NCI-H2107 (cell line): ENCODE results near the gene KLC4.
"Not testable (repeated sequence)": the region's sequence is repeated elsewhere in the genome, so short reads cannot be mapped to it uniquely, and the experiment has no call there.

Experiments
- DNase-seq: peaks from one replicate; lab custom pipeline; 2025; lab: John Stamatoyannopoulos, UW

KLC4 gene

DNA sequence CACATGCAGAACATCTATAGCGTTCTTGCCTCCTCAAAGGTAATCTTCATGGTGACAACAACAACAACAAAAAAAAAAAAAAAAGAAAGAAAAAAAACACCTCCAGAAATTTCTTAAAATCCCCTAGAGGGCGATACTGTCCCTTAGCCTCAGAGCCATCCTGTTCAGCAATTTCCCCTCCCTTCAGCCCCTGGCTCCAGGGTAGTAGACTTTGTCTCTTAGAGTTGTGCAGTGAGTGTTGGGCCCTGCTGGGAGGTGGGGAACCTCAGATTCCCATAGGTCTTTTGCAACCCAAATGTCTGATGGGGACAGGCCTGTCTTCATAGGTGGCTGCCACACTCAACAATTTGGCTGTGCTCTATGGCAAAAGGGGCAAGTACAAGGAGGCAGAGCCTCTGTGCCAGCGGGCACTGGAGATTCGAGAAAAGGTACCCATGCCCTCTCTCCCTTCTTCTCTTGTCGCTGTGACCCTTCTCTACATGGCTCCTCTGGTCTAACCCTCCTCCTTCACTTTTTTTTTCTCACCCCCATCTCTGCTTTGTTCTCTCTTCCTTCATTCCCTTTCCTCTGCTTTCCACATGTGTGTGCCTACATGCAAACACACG lies 10.7 kb downstream of the KLC4 start:
- no peak for DNase-seq

DNA sequence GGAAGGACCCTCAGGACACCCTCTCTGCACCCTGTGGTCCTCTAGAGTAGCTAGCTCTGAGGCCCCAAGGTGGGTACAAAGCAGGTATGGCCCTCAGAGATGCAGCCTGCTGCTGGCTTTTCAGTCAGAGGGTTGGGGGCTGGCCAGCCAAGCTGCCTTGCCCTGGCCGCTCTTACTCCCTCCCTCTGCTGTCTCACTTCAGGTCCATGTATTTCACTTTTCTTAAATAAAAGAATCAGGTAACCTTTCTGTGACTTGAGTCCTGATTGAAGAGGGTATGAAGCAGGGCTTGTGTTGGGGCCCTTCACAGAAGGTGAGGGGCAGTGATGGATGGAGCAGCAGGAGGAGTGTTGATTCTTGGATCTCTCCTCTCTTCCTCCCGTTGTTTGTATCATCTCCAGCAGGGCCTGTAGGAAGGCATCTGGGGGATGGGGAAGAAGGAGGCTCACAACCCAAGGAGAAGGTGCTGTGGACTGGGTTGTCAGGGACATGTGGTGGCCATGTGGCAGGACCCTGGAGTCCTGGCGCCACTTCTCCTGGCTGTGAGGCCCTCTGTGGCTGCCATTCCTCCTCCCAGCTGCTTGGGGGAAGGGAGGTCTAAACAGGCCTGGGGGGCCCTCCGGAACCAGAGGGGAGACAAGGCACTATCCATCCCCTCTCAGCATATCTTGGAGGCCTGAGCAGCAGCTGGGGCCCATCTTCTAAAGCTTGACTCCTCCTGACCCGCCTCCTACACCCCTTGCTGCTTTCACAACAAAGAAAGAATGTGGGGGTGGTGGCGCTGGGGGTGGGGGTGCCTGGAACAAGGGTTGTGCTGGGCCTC lies 15.6 kb downstream of the KLC4 start:
- no peak for DNase-seq

DNA sequence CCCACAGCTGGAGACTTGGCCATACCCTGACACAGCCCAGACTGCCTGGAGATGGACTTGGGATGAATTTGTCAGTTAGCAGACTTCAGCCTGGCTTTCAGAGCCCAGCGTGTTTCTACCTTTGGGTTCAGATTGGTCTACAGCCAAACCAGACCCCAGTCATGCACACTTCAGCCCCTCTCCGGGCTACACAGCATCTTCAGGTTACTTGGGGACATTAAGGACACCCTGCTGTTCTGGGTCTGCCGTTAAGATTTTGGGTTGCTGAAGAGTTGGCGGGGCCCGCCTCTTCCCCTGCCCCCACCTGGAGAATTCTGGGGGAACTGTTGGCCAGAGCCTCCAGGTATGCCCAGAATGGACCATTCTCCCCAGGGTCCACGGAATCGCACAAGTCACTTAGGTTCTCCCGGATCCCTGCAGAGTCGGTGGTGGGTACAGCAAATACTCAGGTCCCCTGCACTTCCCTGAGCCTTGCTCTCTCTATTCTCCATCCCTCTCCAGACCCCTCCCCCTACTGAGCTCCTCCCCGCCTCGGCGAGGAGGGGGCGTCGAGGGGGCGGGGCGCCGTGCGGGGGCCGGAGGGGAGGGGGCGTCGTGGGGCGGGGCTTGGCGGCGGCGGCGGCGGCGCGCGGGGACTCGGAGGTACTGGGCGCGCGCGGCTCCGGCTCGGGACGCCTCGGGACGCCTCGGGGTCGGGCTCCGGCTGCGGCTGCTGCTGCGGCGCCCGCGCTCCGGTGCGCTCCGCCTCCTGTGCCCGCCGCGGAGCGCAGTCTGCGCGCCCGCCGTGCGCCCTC lies 16.4 kb downstream of the KLC4 start, which contains the start of gene PTK7:
Gene PTK7, plus strand, starts transcription at position 645 of the 794 bp plus-strand sequence. CDS start 175 bp downstream, outside the sequence.
- peak; percentile 35 for DNase-seq

DNA sequence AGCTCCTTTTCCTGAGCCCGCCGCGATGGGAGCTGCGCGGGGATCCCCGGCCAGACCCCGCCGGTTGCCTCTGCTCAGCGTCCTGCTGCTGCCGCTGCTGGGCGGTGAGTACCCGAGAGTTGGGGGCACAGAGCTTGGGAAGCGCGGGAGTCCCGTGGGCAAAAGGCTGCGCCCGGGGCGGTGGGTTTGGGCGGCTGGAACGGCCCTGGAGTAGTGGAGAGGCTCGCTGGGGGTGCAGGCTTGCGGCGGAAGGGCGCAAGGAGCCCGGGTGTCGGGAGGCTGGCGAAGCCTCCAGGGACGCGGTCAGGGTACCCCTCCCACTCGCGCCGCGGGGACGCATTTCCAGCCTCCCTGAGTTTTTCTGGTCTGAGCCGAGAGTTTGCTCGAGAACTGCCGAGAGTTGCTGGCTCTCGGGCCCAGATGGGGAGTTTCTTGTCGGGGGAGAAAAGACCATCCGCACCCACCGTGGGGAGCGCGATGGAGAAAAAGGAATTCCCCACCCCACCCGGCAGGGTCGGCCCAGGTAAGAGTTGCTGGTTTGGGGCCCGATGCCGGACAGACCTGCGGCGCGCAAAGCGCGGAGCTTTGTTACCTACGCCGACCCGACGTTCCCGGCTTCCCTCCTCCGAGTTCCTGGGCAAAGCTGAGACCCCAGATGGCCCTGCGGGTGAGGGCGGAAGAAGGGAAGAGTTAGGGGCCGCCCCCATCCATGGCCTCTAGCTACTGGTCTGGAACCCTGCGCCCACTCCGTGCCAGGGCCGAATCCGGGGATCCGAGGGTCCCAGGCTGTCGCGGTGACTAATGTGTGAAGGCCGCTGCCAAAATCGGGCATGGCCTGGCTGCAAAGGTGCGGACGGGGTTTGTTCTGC lies 17.3 kb downstream of the KLC4 start:
- no peak for DNase-seq

DNA sequence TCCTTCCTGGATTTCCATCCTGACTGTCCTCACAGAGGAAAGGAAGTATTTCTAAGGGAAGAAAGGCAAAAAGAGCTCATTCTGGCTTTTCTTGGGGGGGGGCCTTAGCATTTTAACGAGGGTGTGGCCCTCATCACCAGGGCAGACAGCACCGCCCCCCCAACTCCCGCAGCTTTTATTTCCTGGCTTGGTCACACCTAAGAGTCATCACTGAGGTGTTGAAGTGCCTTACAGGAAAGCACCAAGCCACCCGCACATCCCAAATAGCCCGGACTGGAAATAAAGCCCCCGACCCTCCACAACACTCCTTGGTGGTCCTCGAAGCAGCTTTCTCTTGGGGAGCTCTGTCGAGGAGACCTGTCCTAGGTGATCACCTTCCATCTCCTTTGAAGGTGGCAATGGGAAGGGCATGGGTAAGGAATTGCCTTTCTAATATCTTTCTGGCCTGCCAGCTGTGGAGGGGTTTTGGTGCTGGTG lies 17.9 kb downstream of the KLC4 start:
- no peak for DNase-seq

DNA sequence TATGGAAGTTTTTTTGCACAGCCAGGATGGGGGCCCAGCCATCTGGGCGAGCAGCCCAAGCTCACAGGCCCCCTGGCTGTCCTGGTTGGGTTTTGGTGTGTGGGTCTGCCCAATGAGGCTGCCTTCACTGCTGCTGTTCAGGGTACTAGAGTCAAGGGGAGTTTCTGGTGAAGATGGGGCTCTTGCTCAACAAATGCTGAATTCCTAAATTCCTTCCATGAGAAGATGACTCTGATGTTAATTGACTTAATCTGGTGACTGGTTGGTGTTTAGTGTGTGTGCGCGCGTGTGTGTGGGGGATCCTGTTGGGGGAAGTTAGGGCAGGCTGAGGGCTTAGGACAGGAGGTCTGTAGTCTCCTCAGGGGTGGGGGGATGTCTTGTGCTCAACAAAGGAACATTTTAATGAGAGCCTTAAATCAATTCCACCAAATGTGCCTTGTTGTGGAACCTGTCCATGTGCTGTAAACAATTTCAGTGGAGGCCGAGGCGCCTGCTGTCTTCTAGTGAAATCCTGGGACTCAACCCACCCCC lies 18.6 kb downstream of the KLC4 start:
- no peak for DNase-seq

DNA sequence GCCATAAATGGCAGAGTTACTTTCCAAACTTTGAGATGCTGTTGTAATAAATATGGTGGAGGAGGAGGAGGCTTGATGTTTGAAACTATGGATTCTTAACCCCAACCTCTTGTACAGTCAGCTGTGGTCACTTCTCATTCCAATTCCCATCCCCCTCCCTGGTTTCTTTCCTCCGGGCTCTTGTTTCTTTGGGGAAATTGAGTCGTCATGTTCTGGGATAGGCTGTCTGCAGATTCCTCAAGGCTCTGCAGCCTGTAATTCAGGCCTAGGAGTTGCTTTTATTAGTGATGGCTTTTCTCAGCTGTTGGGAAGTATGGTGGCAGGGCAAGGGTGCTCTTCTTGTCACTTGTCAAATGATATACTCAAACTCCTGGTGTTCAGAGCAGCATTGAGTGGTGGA lies 19.3 kb downstream of the KLC4 start:
- DNase-seq = no peak

DNA sequence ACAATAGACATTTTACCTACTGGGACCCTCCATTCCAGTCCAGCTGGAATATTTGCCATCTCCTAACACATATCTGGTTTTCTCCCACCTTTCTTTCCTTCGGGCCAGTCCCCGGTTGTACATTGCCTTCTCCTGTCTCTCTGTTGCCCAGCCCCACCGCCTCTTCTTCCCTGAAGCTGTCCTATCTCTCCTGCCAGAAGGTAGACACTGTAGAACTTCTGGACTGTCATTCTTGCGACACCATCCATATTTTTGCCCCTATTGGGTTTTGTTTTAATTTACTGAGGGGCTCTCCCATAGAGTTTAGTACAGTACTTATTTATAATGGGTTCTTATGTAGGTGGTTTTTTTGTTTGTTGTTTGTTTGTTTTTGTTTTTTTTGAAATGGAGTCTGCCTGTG lies 21.6 kb downstream of the KLC4 start:
- no peak for DNase-seq

DNA sequence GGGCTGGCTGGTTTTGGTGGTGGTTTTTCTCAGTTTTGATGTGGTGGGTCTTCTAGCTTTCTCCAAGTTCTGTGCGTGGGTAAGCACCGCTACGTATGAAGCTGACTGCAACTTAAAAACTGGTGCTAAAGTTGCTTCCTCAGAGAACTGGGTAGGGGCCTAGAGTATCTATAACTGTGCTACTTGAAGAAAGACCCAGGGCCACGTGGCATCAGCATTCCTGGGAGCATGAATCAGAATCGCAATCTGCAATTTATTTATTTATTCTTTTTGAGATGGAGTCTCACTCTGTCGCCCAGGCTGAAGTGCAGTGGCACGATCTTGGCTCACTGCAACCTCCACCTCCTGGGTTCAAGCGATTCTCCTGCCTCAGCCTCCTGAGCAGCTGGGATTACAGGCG lies 22.5 kb downstream of the KLC4 start:
- not testable (repeated sequence) for DNase-seq

DNA sequence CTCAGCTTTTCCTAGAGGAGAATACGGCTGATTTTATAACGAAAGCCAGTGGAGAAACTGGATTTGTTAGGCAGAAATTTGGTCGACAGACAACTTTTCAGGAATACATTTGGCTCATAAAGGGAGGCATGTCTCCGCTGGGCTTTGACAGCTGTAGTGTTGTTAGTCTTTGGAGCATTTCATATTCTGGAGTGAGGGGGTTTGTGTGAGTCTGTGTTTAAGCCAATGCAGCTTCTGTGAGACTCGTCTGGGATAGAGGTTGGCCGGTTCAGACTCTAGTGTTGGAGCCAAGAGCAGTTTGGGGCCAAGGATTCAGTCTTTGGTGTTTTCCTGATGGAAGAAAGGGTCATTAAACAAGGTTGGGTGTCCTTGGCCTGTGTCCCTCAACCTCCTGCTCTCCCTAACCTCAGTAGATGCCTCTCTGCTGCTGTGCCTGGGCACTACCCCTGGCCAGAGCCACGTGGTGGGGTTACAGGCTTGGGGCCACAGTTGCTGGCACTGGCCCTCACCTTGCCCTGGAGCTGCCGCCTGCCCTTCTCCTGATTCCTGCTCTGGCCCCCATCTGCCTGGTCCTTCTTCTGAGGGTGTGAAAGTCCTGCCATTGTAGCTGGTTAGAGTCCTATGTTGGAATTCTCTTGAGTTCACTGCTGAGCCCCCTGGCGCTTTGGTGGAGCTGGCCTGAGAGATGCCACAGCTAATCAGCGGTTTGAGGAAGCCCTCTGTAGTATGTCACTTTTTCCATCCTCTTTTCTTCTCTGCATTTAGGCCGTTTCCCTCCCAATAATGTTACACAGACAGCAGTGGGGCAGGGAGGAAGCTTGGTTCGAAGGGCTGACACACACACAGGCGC lies 23.6 kb downstream of the KLC4 start:
- DNase-seq = no peak

DNA sequence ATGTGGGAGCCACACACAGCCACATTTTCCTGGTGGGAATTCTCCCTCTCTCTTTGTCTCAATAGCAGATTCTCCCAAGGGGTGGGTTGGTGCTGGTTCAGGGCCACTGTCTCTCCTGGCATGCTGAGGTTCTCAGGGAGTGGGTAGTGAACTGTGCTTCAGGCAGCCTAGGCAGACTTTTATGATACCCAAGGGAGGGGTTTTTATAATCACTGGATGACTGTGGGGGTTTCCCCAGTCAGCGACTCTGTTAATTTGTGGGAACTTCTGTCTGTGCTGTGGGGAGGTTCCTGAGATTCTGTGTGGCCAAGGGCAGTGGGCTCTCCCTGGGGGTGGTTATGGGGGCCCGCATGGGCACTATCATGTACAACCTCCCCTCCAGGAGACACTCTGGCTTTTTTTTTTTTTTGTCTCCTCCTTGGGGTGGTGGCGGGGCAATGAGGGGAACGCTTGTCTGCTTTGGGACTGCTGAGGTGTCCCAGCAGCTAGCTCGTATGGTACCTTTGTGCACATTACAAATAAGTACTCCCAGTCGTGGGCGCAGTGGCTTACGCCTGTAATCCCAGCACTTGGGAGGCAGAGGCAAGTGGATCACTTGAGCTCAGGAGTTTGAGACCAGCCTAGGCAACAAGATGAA lies 26.7 kb downstream of the KLC4 start:
- no peak for DNase-seq

DNA sequence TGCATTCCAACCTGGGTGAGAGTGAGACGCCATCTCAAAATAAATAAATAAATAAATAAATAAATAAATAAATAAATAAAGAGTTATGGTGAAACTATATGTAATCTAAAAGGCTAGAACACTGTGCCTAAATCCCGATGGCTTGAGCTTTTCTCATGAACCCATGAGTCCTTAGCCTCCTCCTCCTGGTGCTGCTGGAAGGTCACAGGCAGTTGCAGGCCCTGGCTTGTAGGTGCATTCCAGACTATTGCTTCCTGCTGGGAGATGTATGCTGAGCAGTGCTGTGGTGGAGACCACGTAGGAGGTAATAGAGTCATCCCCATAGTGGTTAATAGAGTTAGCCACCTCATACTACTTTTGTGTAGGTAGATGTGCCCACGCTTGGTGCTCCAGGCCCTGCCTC lies 29.2 kb downstream of the KLC4 start:
- DNase-seq = no peak

DNA sequence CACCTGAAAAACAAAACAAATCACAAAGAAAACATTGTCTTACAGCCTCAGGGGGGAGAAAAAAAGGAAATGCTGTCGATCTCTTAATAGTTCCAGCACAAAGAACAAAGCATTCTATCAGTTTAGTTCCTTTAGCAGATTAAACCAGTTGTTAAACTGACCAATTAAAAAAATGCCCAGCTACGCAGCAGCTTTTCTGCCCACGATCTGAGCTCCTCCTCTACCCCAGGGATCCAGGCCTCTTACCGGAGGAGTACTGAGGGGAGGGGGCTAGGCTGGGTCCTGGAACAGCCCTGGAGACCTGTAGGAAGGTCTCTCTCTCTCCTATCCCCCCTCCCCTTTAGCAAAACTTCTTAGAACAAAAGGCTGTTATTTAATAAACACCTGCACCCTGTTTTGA lies 30.0 kb downstream of the KLC4 start:
- DNase-seq = no peak

DNA sequence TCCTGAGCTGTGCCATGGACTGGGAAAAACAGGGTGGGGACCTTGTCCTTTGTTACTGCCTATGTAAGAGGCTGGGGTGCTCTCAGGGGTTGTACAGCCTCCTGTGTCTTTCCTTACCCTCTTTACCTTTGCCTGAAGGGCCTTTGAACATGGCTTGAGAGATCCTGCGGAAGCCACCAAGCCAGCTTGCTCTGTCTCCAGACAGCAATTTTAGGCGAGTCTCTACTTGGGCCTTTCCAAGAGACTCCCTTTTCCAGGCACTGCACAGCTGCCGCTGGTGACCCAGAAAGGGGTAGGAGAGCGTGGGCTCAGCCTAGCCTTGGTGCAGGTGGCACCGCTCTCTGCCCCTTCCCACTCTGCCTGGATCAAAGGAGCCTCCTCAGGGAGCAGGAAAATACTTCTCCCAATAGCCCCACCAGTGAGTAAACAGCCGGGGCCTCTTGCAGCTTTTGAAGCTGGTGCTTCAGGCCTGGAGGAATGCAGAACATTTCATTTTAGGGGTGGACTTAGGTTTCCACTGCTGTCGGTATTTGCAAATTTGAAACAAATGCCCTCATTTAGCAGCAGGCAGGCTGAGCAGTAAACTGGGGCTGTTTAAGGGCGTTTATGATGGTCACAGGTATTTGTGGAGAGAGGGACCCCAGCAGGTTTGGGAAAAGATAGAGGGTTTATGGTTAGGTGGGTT lies 30.6 kb downstream of the KLC4 start:
- no peak for DNase-seq

DNA sequence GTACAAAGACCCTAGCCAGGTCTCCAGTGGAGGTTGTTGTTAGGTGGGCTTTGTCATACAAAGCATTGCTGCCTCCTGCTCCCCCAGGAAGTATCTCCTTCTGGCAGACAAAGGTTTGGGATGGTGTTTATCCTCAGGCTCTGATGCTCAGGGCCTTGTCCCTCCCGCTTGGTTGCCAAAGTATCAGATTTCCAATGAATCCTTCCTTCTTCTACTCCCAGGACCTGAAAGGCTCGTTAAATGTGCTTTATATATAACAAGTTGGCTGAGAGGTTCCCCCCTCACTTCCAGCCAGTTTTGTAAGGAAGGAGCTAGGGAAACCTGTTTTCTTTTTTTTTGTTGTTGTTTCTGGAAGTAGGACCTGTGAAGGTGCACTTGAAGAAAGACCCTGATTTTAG lies 31.1 kb downstream of the KLC4 start:
- no peak for DNase-seq

DNA sequence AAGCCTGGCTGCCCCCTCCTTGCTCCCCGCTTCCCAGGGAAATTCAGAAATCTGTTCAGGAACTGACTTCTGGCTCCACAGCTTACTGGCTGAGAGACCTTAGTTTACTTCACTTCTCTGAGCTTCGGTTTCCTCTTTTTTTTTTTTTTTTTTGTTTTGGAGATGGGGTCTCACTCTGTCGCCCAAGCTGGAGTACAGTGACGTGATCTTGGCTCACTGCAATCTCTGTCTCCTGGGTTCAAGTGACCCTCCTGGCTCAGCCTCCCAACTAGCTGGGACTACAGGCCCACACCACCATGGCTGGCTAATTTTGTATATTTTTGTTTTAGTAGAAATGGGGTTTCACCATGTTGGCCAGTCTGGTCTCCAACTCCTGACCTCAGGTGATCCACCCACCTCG lies 31.6 kb downstream of the KLC4 start:
- no peak for DNase-seq

DNA sequence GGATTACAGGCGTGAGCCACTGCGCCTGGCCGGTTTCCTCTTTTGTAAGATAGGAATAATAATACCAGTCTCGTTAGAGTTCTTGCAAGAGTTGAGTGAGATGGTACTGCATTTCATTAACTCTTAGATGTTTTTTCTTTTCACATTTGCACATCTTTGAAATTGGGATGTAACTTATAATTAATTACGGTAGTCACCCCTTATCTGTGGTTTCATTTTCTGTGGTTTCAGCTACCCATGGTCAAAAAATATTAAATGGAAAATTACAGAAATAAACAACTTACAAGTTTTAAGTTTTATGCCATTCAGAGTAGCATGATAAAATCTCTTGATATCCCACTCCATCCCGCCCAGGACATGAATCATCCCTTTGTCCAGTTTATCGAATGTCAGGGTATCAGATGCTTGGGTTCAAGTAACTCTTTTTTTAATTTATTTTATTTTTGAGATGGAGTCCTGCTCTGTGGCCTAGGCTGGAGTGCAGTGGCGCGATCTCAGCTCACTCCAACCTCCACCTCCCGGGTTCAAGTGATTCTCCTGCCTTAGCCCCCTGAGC lies 32.1 kb downstream of the KLC4 start:
- DNase-seq = no peak

DNA sequence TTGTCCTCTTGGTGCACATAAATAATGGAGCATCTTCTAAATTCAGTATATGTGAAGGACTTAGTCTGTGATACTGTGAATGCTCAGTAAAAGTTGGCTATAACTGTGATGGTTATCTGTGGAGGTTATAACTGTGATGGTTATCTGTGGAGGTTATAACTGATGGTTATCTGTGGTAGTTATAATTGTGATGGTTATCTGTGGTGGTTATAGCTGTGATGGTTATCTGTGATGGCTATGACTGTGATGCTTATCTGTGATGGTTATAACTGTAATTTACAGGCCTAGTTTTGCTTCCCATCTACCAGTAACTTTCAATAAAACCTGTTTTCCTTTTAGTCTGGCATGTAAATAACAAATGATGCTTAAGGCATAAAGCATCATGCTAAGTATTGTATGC lies 33.2 kb downstream of the KLC4 start:
- DNase-seq = no peak
